HCT116 (cell line): ENCODE measurements around the gene CXorf38. TPM values are rescaled to one million over a fixed set of nuclear protein-coding genes. Genes with fewer than 3 reads are reported as not detected.

Experiments used
- ATAC-seq: fragments of 200-7000 bp; cut with Tn5 transposase; 2 replicates; pipeline ENCODE4 v1.9.1; 2020; ENCODE audit warnings: mild to moderate bottlenecking, moderate library complexity
- BruUV-seq: library from RNA; stranded (reverse); fragments of 400-500 nt; replicated peaks from 2 replicates; lab custom pipeline; 2021; lab: Mats Ljungman, UMichigan
- CTCF ChIA-PET: fragments of 300-600 bp; sonication (Branson Sonifier 250); formaldehyde crosslinking; loops from one replicate; lab custom pipeline; 2021; ENCODE audit warnings: antibody characterized with exemption; lab: Charles Lee
- POLR2A ChIA-PET: fragments of 300-600, 350-600 bp; sonication (Branson Sonifier 250); formaldehyde crosslinking; loops from one replicate; lab custom pipeline; 2021; ENCODE audit warnings: antibody characterized with exemption; lab: Charles Lee
- RAD21 ChIA-PET, 2 experiments: fragments of 300-600 bp; sonication (Branson Sonifier 250); formaldehyde crosslinking; loops; one replicate each; lab custom pipeline; 2023; ENCODE audit warnings: low total read pairs in 2 of 2; ENCODE audit not compliant: uncharacterized antibody in 2 of 2, unreplicated experiment in 2 of 2, low non-redundant PET in 1 of 2; lab: Charles Lee
- DNase-seq: peaks from one replicate; pipeline ENCODE4 v3.0.0-alpha.2; 2010; ENCODE audit warnings: low read depth, low spot score
- H2AFZ ChIP-seq: fragments of 200-600 bp; shearing (Covaris generic), sonication (generic); 2 replicates; pipeline ENCODE4 v1.6.1; 2017; ENCODE audit warnings: low read depth, mixed run types, mixed read lengths, antibody characterized with exemption, low read length; ENCODE audit not compliant: poor library complexity, severe bottlenecking
- H3K27ac ChIP-seq: 2 replicates; pipeline ENCODE4 v1.5.1; 2012; ENCODE audit warnings: low read depth, low read length
- H3K27me3 ChIP-seq: fragments of 200-600 bp; sonication (generic); 2 replicates; pipeline ENCODE4 v1.6.1; 2016; ENCODE audit warnings: mixed run types, low read length, mixed read lengths; ENCODE audit not compliant: insufficient read depth
- H3K36me3 ChIP-seq, 2 experiments: fragments of 200-500 bp in 1 of 2; fragments of 200-600 bp in 1 of 2; sonication (Bioruptor generic) in 1 of 2; sonication (generic) in 1 of 2; 2 replicates each; pipeline versions ENCODE4 v1.5.1 to v1.6.1; 2014 to 2016; ENCODE audit warnings: low read length in 2 of 2, inconsistent platforms in 1 of 2, mixed read lengths in 1 of 2, mixed run types in 1 of 2; ENCODE audit not compliant: insufficient read depth in 2 of 2, control insufficient read depth in 1 of 2
- H3K4me1 ChIP-seq, 2 experiments: fragments of 200-600 bp in 1 of 2; sonication (generic) in 1 of 2; 2 replicates each; pipeline versions ENCODE4 v1.5.1 to v1.6.1; 2012 to 2017; ENCODE audit warnings: low read length in 2 of 2, inconsistent platforms in 1 of 2, mild to moderate bottlenecking in 1 of 2, mixed read lengths in 1 of 2, mixed run types in 1 of 2, moderate library complexity in 1 of 2; ENCODE audit not compliant: insufficient read depth in 2 of 2, control insufficient read depth in 1 of 2
- H3K4me2 ChIP-seq: fragments of 200-600 bp; sonication (generic); 2 replicates; pipeline ENCODE4 v1.6.1; 2017; ENCODE audit warnings: mixed run types, low read length, mixed read lengths
- H3K4me3 ChIP-seq, 2 experiments: fragments of 200-600 bp in 1 of 2; sonication (generic) in 1 of 2; replicated peaks in 1 of 2; 2 replicates each; pipeline ENCODE4 v1.5.1; 2011 to 2016; ENCODE audit warnings: low read length in 2 of 2, control low read depth in 1 of 2, low read depth in 1 of 2, mild to moderate bottlenecking in 1 of 2, mixed read lengths in 1 of 2, mixed run types in 1 of 2
- H3K79me2 ChIP-seq: fragments of 200-600 bp; sonication (generic); 2 replicates; pipeline ENCODE4 v1.6.1; 2017; ENCODE audit warnings: mild to moderate bottlenecking, mixed run types, low read length, moderate library complexity, mixed read lengths; ENCODE audit not compliant: insufficient read depth
- H3K9ac ChIP-seq: fragments of 200-600 bp; sonication (generic); 2 replicates; pipeline ENCODE4 v1.6.1; 2016; ENCODE audit warnings: low read length, mixed read lengths
- H3K9me2 ChIP-seq: fragments of 200-600 bp; sonication (generic), shearing (Covaris generic); 2 replicates; pipeline ENCODE4 v1.6.1; 2017; ENCODE audit warnings: mixed run types, mild to moderate bottlenecking, moderate library complexity; ENCODE audit not compliant: insufficient read depth
- H3K9me3 ChIP-seq, 2 experiments: fragments of 200-500 bp in 1 of 2; fragments of 200-600 bp in 1 of 2; sonication (Bioruptor generic) in 1 of 2; sonication (generic) in 1 of 2; 2 replicates each; pipeline ENCODE4 v1.6.1; 2014 to 2017; ENCODE audit warnings: low read length in 2 of 2, mixed read lengths in 2 of 2, inconsistent platforms in 1 of 2, low read depth in 1 of 2, mild to moderate bottlenecking in 1 of 2, mixed run types in 1 of 2, moderate library complexity in 1 of 2; ENCODE audit not compliant: control insufficient read depth in 1 of 2, insufficient read depth in 1 of 2
- H4K20me1 ChIP-seq: fragments of 200-600 bp; sonication (generic), shearing (Covaris generic); 2 replicates; pipeline ENCODE4 v1.6.1; 2017; ENCODE audit warnings: mixed run types, mild to moderate bottlenecking, moderate library complexity; ENCODE audit not compliant: insufficient read depth
- EGR1 ChIP-seq: IDR thresholded peaks from 2 replicates; pipeline ENCODE4 v1.6.1; 2012; ENCODE audit warnings: low read depth
- EZH2phosphoT487 ChIP-seq: fragments of 200-600 bp; IDR thresholded peaks from 2 replicates; pipeline ENCODE4 v1.6.1; 2018; ENCODE audit warnings: antibody characterized with exemption, borderline replicate concordance
- MAX ChIP-seq: IDR thresholded peaks from 2 replicates; pipeline ENCODE4 v1.6.1; 2012
- POLR2A ChIP-seq: IDR thresholded peaks from 2 replicates; pipeline ENCODE4 v1.7.0; 2011; ENCODE audit warnings: borderline replicate concordance; ENCODE audit not compliant: insufficient read depth, insufficient read length; ENCODE audit errors: extremely low read depth
- POLR2AphosphoS5 ChIP-seq: IDR thresholded peaks from 2 replicates; pipeline ENCODE4 v1.6.1; 2011; ENCODE audit warnings: mild to moderate bottlenecking, low read depth, low read length, moderate library complexity
- RAD21 ChIP-seq: IDR thresholded peaks from 2 replicates; pipeline ENCODE4 v1.6.1; 2012; ENCODE audit warnings: low read depth, mild to moderate bottlenecking
- SIN3A ChIP-seq: IDR thresholded peaks from 2 replicates; pipeline ENCODE4 v1.6.1; 2012; ENCODE audit warnings: low read depth
- ZNF274 ChIP-seq: fragments of 200-500 bp; sonication (Bioruptor generic); IDR thresholded peaks from 2 replicates; pipeline ENCODE4 v1.6.1; 2014; ENCODE audit warnings: mild to moderate bottlenecking, low read depth, low read length, inconsistent platforms
- intact Hi-C: fragments of 100-400 bp; cut with micrococcal nuclease; formaldehyde crosslinking; loops from 2 replicates; pipeline ENCODE4 v1.10.0; 2022
- total RNA-seq: library from RNA; stranded (reverse); gene quantifications from one replicate; pipeline ENCODE4 v1.2.1, GENCODE V29; 2021; ENCODE audit not compliant: unreplicated experiment
- TF ChIP-seq, protein P1 (sequence below), 3 experiments: fragments of 200-600 bp in 1 of 3; sonication (generic) in 1 of 3; IDR thresholded peaks in 2 of 3; conservative IDR thresholded peaks in 1 of 3; 2 replicates each; pipeline ENCODE4 v1.5.1; 2012 to 2017; ENCODE audit warnings: low read depth in 2 of 3, low read length in 2 of 3, antibody characterized with exemption in 1 of 3, borderline replicate concordance in 1 of 3, control low read depth in 1 of 3, mild to moderate bottlenecking in 1 of 3, mixed read lengths in 1 of 3, mixed run types in 1 of 3, moderate library complexity in 1 of 3; ENCODE audit not compliant: insufficient read depth in 1 of 3

Gene CXorf38
- total RNA-seq, 1 experiment from 2014 or later = 11.5 TPM

DNA sequence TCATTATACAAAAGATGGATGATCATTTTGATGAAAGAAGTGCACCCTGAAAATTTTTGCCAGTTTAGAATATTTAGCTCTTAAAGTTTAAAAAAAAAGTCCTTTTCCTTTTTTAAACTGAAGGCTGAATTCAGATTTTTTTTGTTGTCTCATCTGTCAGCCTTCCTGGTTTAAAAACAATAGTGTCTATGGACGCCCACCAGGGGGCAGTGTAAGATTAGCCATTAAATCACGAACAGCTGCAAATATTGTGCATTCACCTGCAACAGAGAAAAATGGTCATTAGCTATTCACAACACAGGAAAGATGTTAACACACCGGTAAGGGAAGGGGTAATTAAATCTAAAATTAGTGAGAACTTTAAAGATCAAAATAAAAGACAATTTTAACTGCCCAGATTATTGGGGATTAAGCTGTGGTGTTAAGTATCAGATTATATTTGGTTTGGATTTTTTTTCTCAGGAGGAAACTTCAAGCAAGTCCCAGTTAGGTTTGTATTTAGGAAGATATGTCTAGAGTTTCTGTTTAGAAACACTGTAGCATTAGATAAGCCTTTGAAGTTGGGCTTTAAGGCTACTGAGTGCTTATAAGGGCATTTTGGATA lies 4.4 kb upstream of the CXorf38 start:
- intact Hi-C loops = loop anchor here (1.0 to 10.0 kb wide), 3 partner anchors 143 to 463 kb away; no protein-coding TSS in a partner anchor
- CTCF ChIA-PET = interaction anchor here (0.8 to 1.5 kb wide), 11 partner anchors 57 to 463 kb away, joined by 3 to 18 read pairs (median 3); partner anchors contain the start of gene USP9X

More for the DNA sequence above, 4.4 kb upstream of the CXorf38 start:
- Histone ChIP-seq H3K9me2 (no peaks in the 10 kb centered on the region), H3K4me3 (no peak overlapping the region), H3K4me1 (peaks cover 4 to 6% of the 10 kb centered on the region in 2 experiments; a peak in 2 of 4 replicates), H3K27ac (no peak overlapping the region), H3K4me2 (no peak overlapping the region), H4K20me1 (no peaks in the 10 kb centered on the region), H3K79me2 (peaks cover 5% of the 10 kb centered on the region; the same call in 1 of the 2 replicates), H3K36me3 (0 out of 4 replicates have a peak, but pooled peaks cover 0 to 3% of the 10 kb centered on the region in 2 experiments), H3K9ac (no peak overlapping the region), H3K9me3 (no peaks in the 10 kb centered on the region), H2AFZ (no peak overlapping the region), H3K27me3 (no peaks in the 10 kb centered on the region)
- ChIA-PET POLR2A (no interaction called here), RAD21 (interaction anchor here (0.7 to 1.7 kb wide), 3 partner anchors 142 to 270 kb away, joined by 3 to 8 read pairs (median 4); no protein-coding TSS in a partner anchor)
- DNase-seq (peak; percentile 45), ATAC-seq (no peak)
- BruUV-seq = no TSS peak
- TF ChIP-seq POLR2A (no peak), EGR1 (no peak), POLR2AphosphoS5 (no peak), EZH2phosphoT487 (no peak), SIN3A (no peak), MAX (no peak), RAD21 (peak; percentile 71), ZNF274 (no peak)
- TF ChIP-seq, protein P1, sequence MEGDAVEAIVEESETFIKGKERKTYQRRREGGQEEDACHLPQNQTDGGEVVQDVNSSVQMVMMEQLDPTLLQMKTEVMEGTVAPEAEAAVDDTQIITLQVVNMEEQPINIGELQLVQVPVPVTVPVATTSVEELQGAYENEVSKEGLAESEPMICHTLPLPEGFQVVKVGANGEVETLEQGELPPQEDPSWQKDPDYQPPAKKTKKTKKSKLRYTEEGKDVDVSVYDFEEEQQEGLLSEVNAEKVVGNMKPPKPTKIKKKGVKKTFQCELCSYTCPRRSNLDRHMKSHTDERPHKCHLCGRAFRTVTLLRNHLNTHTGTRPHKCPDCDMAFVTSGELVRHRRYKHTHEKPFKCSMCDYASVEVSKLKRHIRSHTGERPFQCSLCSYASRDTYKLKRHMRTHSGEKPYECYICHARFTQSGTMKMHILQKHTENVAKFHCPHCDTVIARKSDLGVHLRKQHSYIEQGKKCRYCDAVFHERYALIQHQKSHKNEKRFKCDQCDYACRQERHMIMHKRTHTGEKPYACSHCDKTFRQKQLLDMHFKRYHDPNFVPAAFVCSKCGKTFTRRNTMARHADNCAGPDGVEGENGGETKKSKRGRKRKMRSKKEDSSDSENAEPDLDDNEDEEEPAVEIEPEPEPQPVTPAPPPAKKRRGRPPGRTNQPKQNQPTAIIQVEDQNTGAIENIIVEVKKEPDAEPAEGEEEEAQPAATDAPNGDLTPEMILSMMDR (IDR thresholded peaks at IDR 0.05 in 2 of 3, conservative IDR thresholded peaks at IDR 0.05 in 1 of 3; ENCODE audit: borderline replicate concordance in 1 of 3, insufficient read depth in 1 of 3, low read depth in 2 of 3, low read length in 2 of 3) = peak; percentile 50 to 62 (median 50); a peak in 5 of 6 replicates
